Nephron (organoid): ENCODE data around the gene CEPT1.

Experiments
- H3K27ac Mint-ChIP-seq, 3 experiments: 2 replicates each; pipeline ENCODE4 v1.8.0; 2020; ENCODE audit warnings: mixed read lengths in 3 of 3, mild to moderate bottlenecking in 2 of 3, moderate library complexity in 1 of 3
- H3K27me3 Mint-ChIP-seq: 2 replicates; pipeline ENCODE4 v1.8.0; 2021; ENCODE audit warnings: low read depth, mild to moderate bottlenecking, moderate library complexity, mixed read lengths
- H3K36me3 Mint-ChIP-seq: 2 replicates; pipeline ENCODE4 v1.8.0; 2020; ENCODE audit warnings: low read depth, mixed read lengths
- H3K4me1 Mint-ChIP-seq: 2 replicates; pipeline ENCODE4 v1.8.0; 2020; ENCODE audit warnings: mixed read lengths
- H3K4me3 Mint-ChIP-seq, 3 experiments: 2 replicates each; pipeline ENCODE4 v1.8.0; 2020; ENCODE audit warnings: mild to moderate bottlenecking in 3 of 3, mixed read lengths in 3 of 3, moderate library complexity in 2 of 3
- H3K9me3 Mint-ChIP-seq: 2 replicates; pipeline ENCODE4 v1.8.0; 2020; ENCODE audit warnings: mixed read lengths
- CTCF ChIP-seq, 3 experiments: fragments of 200-600 bp; sonication (generic); IDR thresholded peaks; one replicate each; pipeline ENCODE4 v1.5.0; 2021; ENCODE audit warnings: antibody characterized with exemption in 3 of 3; ENCODE audit not compliant: unreplicated experiment in 3 of 3

The CEPT1 gene

GRCh38 chr1:111142356-111142975 lies 2.4 kb downstream of the CEPT1 start:
- peaks cover 6% of the 10 kb centered on the region for H3K36me3 Mint-ChIP-seq
- H3K9me3 Mint-ChIP-seq = no peaks in the 10 kb centered on the region
- no peaks in the 10 kb centered on the region for H3K27me3 Mint-ChIP-seq
- no peak overlapping the region for H3K27ac Mint-ChIP-seq
- peak overlapping the region; percentile 52 to 98 (median 96) for H3K4me3 Mint-ChIP-seq
- TF ChIP-seq CTCF (IDR thresholded peaks at IDR 0.05; ENCODE audit: unreplicated experiment in 3 of 3) = no peak
- H3K4me1 Mint-ChIP-seq = peaks cover 28% of the 10 kb centered on the region

- Mint-ChIP-seq H3K27ac (no peak overlapping the region), H3K27me3 (no peaks in the 10 kb centered on the region), H3K4me3 (no peak overlapping the region), H3K36me3 (peaks cover 27% of the 10 kb centered on the region), H3K4me1 (peaks cover 19% of the 10 kb centered on the region), H3K9me3 (no peaks in the 10 kb centered on the region)
- TF ChIP-seq CTCF (IDR thresholded peaks at IDR 0.05; ENCODE audit: unreplicated experiment in 3 of 3) = no peak
These were observed 5.5 kb downstream of the CEPT1 start for GRCh38 chr1:111145542-111145941.

- no peaks in the 10 kb centered on the region for H3K27me3 Mint-ChIP-seq
These were observed 6.1 kb downstream of the CEPT1 start for GRCh38 chr1:111145963-111146768.

GRCh38 chr1:111147948-111148347 lies 7.9 kb downstream of the CEPT1 start:
- no peak for TF ChIP-seq CTCF (IDR thresholded peaks at IDR 0.05; ENCODE audit: unreplicated experiment in 3 of 3)
- H3K4me1 Mint-ChIP-seq = peaks cover 9% of the 10 kb centered on the region
- no peaks in the 10 kb centered on the region for H3K9me3 Mint-ChIP-seq
- H3K4me3 Mint-ChIP-seq = no peak overlapping the region
- H3K27ac Mint-ChIP-seq = no peak overlapping the region
- peaks cover 46% of the 10 kb centered on the region for H3K36me3 Mint-ChIP-seq
- no peaks in the 10 kb centered on the region for H3K27me3 Mint-ChIP-seq

More at GRCh38 chr1:111145963-111146768, 6.1 kb downstream of the CEPT1 start:
- Mint-ChIP-seq H3K4me1 (peaks cover 16% of the 10 kb centered on the region), H3K9me3 (no peaks in the 10 kb centered on the region), H3K4me3 (no peak overlapping the region), H3K27ac (no peak overlapping the region), H3K36me3 (peaks cover 28% of the 10 kb centered on the region)
- TF ChIP-seq CTCF (IDR thresholded peaks at IDR 0.05; ENCODE audit: unreplicated experiment in 3 of 3) = no peak

- no peak overlapping the region for H3K4me3 Mint-ChIP-seq
- peaks cover 5% of the 10 kb centered on the region for H3K4me1 Mint-ChIP-seq
- peaks cover 50% of the 10 kb centered on the region for H3K36me3 Mint-ChIP-seq
- H3K27me3 Mint-ChIP-seq = no peaks in the 10 kb centered on the region
- H3K27ac Mint-ChIP-seq = no peak overlapping the region
- H3K9me3 Mint-ChIP-seq = no peaks in the 10 kb centered on the region
- no peak for TF ChIP-seq CTCF (IDR thresholded peaks at IDR 0.05; ENCODE audit: unreplicated experiment in 3 of 3)
These were observed 8.4 kb downstream of the CEPT1 start for GRCh38 chr1:111148376-111148881.
